ENCODE data around the gene CEP68.

The CEP68 gene

GRCh38 chr2:65133626-65134025 is 77.4 kb downstream of the CEP68 start:
- DNase-seq, result no peak

- DNase-seq, result no peak
Observed at GRCh38 chr2:65134158-65134557, 77.9 kb downstream of the CEP68 start.

GRCh38 chr2:65136253-65136652 is 80.0 kb downstream of the CEP68 start:
- DNase-seq, result no peak

Measured in CD4-positive, alpha-beta T cell treated with Interleukin-12 subunit alpha and Interleukin-12 subunit beta, for 1 hour (primary cell).